A549 (cell line): ENCODE results near the gene FUCA1.

Experiments
- JUN ChIP-seq, 2 experiments: fragments of >200 bp; sonication (Bioruptor Twin); formaldehyde crosslinking; IDR thresholded peaks; 2 replicates in 1 of 2; 3 replicates in 1 of 2; pipeline ENCODE4 v1.6.1; 2016 to 2017
- POLR2A ChIP-seq: IDR thresholded peaks from 2 replicates; pipeline ENCODE4 v1.6.1; 2012; ENCODE audit warnings: mild to moderate bottlenecking, low read length
- SMC3 ChIP-seq: fragments of >200 bp; sonication (Bioruptor Twin); formaldehyde crosslinking; IDR thresholded peaks from 3 replicates; pipeline ENCODE4 v1.6.1; 2018; ENCODE audit warnings: inconsistent platforms
- ZSCAN20 ChIP-seq: fragments of 250-450 bp; sonication (Bioruptor Pico); IDR thresholded peaks from 2 replicates; pipeline ENCODE4 v1.8.0; 2022; ENCODE audit warnings: mild to moderate bottlenecking, moderate library complexity
- TF ChIP-seq, protein P1 (sequence below): fragments of >200 bp; sonication (Bioruptor Twin); formaldehyde crosslinking; IDR thresholded peaks from 3 replicates; pipeline ENCODE4 v1.5.1; 2016

DNA sequence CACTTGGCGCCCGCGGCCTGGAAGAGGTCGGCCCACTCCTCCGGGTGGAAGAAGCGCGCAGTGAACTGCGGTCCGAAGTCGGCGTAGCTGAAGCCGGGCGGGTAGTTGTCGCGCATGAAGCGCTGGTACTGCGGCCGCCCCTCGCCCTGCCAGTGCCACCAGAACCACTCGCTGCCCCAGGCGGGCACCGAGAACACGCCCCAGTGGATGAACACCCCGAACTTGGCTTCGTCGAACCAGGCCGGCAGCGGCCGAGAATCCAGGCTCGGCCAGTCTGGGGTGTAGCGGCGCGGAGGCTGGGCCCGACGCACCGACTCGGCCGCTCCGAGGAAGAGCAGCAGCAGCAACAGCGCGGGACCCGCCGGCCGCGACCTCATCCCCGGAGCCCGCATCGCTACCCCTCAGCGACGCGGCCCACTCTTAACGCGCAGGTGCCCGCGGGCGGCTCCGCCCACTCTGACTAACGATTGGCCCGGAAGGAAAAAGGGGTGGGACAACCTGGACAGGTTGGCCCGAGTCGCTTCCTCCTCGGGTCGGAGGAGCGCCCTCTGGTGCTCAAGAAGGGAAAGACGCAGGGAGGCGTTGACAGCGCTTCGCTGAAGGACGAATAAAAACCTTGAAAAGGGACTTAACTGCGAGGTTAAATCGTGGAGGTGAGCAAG is at the start of gene FUCA1:
- TF ChIP-seq POLR2A (peak; percentile 70), JUN (IDR thresholded peaks at IDR 0.05) (0 out of 5 replicates have a peak, but pooled peaks of 1 of the 2 experiments have one; percentile 47), ZSCAN20 (CRISPR knock-in tag) (no peak), SMC3 (peak; percentile 67)
- TF ChIP-seq, protein P1, sequence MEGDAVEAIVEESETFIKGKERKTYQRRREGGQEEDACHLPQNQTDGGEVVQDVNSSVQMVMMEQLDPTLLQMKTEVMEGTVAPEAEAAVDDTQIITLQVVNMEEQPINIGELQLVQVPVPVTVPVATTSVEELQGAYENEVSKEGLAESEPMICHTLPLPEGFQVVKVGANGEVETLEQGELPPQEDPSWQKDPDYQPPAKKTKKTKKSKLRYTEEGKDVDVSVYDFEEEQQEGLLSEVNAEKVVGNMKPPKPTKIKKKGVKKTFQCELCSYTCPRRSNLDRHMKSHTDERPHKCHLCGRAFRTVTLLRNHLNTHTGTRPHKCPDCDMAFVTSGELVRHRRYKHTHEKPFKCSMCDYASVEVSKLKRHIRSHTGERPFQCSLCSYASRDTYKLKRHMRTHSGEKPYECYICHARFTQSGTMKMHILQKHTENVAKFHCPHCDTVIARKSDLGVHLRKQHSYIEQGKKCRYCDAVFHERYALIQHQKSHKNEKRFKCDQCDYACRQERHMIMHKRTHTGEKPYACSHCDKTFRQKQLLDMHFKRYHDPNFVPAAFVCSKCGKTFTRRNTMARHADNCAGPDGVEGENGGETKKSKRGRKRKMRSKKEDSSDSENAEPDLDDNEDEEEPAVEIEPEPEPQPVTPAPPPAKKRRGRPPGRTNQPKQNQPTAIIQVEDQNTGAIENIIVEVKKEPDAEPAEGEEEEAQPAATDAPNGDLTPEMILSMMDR = peak; percentile 76
